ENCODE results near the gene RAMAC. TPM values are rescaled to one million over a fixed set of nuclear protein-coding genes. Genes with fewer than 3 reads are reported as not detected.

RAMAC gene
- total and polyA plus RNA-seq, 2 of the 8 experiments (the other 6 are each of a cell fraction or from before 2014, with no cell fraction given), result 20.7 to 32.9 TPM

GRCh38 chr15:82970078-82970686, 15.8 kb upstream of the RAMAC start (continued):
- no peak for TF ChIP-seq ATF2 (IDR thresholded peaks at IDR 0.05; ENCODE audit: low read length)
- TF ChIP-seq E2F6 (IDR thresholded peaks at IDR 0.05), result no peak
- TF ChIP-seq CBX8 (IDR thresholded peaks at IDR 0.05; ENCODE audit: borderline replicate concordance, low read depth, low read length), result no peak
- TF ChIP-seq POLR2AphosphoS5 (IDR thresholded peaks at IDR 0.05; ENCODE audit: low read depth, low read length), result no peak
- no peak for TF ChIP-seq EZH2 (IDR thresholded peaks at IDR 0.05; ENCODE audit: low read depth, low read length, severe bottlenecking)
- no peak for TF ChIP-seq CTCF (IDR thresholded peaks at IDR 0.05; ENCODE audit: control extremely low read depth in 1 of 3, insufficient read depth in 1 of 3, low read depth in 1 of 3, low read length in 3 of 3)
